ENCODE measurements around the gene LMO4. TPM values are rescaled to one million over a fixed set of nuclear protein-coding genes. Genes with fewer than 3 reads are reported as not detected.

The LMO4 gene
- total and polyA plus RNA-seq, 4 donors = 16.8 to 23.2 (median 17.8) TPM

GRCh38 chr1:87369736-87370478, 41.2 kb downstream of the LMO4 start:
- no peak overlapping the region for H3K9ac ChIP-seq (ENCODE audit: low read depth in 1 of 2, low read length in 2 of 2)
- H3K27me3 ChIP-seq (ENCODE audit: control insufficient read depth in 4 of 4, insufficient read depth in 4 of 4, low read length in 3 of 4) = no peaks in the 10 kb centered on the region
- 86% methylated on average over 3 of the region's 3 CpGs for WGBS
- no peak overlapping the region for H3K4me3 ChIP-seq (ENCODE audit: low read depth in 1 of 3, low read length in 3 of 3)
- no peaks in the 10 kb centered on the region for H3K9me3 ChIP-seq (ENCODE audit: control insufficient read depth in 4 of 4, low read length in 3 of 4)
- DNase-seq (ENCODE audit: low spot score) = no peak
- no peak overlapping the region for H3K27ac ChIP-seq (ENCODE audit: low read depth in 1 of 2, low read length in 2 of 2)
- no peak for TF ChIP-seq MAX (IDR thresholded peaks at IDR 0.05)
- no peaks in the 10 kb centered on the region for H3K36me3 ChIP-seq (ENCODE audit: control insufficient read depth in 4 of 4, insufficient read depth in 3 of 4, low read depth in 1 of 4, low read length in 3 of 4)
- H3K4me1 ChIP-seq (ENCODE audit: control insufficient read depth in 4 of 4, insufficient read depth in 4 of 4, low read length in 3 of 4) = no peaks in the 10 kb centered on the region

GRCh38 chr1:87370544-87370943, 41.9 kb downstream of the LMO4 start:
- H3K27me3 ChIP-seq (ENCODE audit: control insufficient read depth in 4 of 4, insufficient read depth in 4 of 4, low read length in 3 of 4) = no peaks in the 10 kb centered on the region
- DNase-seq (ENCODE audit: low spot score) = no peak
- no peaks in the 10 kb centered on the region for H3K4me1 ChIP-seq (ENCODE audit: control insufficient read depth in 4 of 4, insufficient read depth in 4 of 4, low read length in 3 of 4)
- no peak overlapping the region for H3K9ac ChIP-seq (ENCODE audit: low read depth in 1 of 2, low read length in 2 of 2)
- WGBS = 73% methylated on average over 5 of the region's 5 CpGs
- no peaks in the 10 kb centered on the region for H3K9me3 ChIP-seq (ENCODE audit: control insufficient read depth in 4 of 4, low read length in 3 of 4)
- no peak overlapping the region for H3K4me3 ChIP-seq (ENCODE audit: low read depth in 1 of 3, low read length in 3 of 3)
- H3K27ac ChIP-seq (ENCODE audit: low read depth in 1 of 2, low read length in 2 of 2) = no peak overlapping the region
- TF ChIP-seq HNF4A (conservative IDR thresholded peaks at IDR 0.05) (no peak), GABPA (IDR thresholded peaks at IDR 0.05 in 1 of 2, conservative IDR thresholded peaks at IDR 0.05 in 1 of 2) (no peak), FOXA1 (IDR thresholded peaks at IDR 0.05) (no peak), YY1 (IDR thresholded peaks at IDR 0.05) (no peak), MAX (IDR thresholded peaks at IDR 0.05) (no peak), CTCF (IDR thresholded peaks at IDR 0.05; ENCODE audit: low read depth, low read length, missing input control) (no peak), TAF1 (conservative IDR thresholded peaks at IDR 0.05) (no peak), HNF4G (IDR thresholded peaks at IDR 0.05) (no peak)
- TF ChIP-seq, protein P1, sequence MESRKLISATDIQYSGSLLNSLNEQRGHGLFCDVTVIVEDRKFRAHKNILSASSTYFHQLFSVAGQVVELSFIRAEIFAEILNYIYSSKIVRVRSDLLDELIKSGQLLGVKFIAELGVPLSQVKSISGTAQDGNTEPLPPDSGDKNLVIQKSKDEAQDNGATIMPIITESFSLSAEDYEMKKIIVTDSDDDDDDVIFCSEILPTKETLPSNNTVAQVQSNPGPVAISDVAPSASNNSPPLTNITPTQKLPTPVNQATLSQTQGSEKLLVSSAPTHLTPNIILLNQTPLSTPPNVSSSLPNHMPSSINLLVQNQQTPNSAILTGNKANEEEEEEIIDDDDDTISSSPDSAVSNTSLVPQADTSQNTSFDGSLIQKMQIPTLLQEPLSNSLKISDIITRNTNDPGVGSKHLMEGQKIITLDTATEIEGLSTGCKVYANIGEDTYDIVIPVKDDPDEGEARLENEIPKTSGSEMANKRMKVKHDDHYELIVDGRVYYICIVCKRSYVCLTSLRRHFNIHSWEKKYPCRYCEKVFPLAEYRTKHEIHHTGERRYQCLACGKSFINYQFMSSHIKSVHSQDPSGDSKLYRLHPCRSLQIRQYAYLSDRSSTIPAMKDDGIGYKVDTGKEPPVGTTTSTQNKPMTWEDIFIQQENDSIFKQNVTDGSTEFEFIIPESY (IDR thresholded peaks at IDR 0.05) = no peak
- no peaks in the 10 kb centered on the region for H3K36me3 ChIP-seq (ENCODE audit: control insufficient read depth in 4 of 4, insufficient read depth in 3 of 4, low read depth in 1 of 4, low read length in 3 of 4)

DNA sequence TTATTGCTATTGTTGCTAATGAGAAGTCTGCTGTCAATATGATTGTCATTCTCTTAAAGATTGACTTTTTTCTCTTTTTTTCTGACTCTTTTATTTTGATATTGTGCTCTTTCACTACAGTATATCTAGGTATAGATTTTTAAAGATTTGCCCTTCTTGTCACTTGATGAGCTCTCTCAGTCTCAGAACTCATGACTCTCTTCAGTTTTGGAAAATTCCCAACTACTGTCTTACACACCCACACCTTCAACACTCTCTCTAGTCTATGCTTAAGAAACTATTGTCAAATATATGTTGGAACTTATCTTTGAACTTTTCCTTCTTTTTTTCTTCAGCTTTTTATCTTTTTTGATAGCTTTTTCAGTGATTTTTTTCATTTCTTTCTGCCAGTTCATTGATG, 50.6 kb downstream of the LMO4 start:
- no peaks in the 10 kb centered on the region for H3K4me1 ChIP-seq (ENCODE audit: control insufficient read depth in 4 of 4, insufficient read depth in 4 of 4, low read length in 3 of 4)
- TF ChIP-seq TAF1 (conservative IDR thresholded peaks at IDR 0.05) = no peak
- DNase-seq (ENCODE audit: low spot score) = no peak
- H3K27me3 ChIP-seq (ENCODE audit: control insufficient read depth in 4 of 4, insufficient read depth in 4 of 4, low read length in 3 of 4) = no peaks in the 10 kb centered on the region
- no peaks in the 10 kb centered on the region for H3K9me3 ChIP-seq (ENCODE audit: control insufficient read depth in 4 of 4, low read length in 3 of 4)
- H3K36me3 ChIP-seq (ENCODE audit: control insufficient read depth in 4 of 4, insufficient read depth in 3 of 4, low read depth in 1 of 4, low read length in 3 of 4) = no peaks in the 10 kb centered on the region
- H3K27ac ChIP-seq (ENCODE audit: low read depth in 1 of 2, low read length in 2 of 2) = no peak overlapping the region
- H3K9ac ChIP-seq (ENCODE audit: low read depth in 1 of 2, low read length in 2 of 2) = no peak overlapping the region
- H3K4me3 ChIP-seq (ENCODE audit: low read depth in 1 of 3, low read length in 3 of 3) = no peak overlapping the region
